ENCODE data around the gene HMCN2. TPM values are rescaled to one million over a fixed set of nuclear protein-coding genes. Genes with fewer than 3 reads are reported as not detected.

Gene HMCN2
- polyA plus RNA-seq, 2 of the 4 experiments (the other 2 are of a cell fraction), result 0.01 TPM; not detected in 1

GRCh38 chr9:130229759-130230158 is 35.8 kb upstream of the HMCN2 start:
- no peak overlapping the region for H3K27ac ChIP-seq
- H3K4me2 ChIP-seq, result no peak overlapping the region
- WGBS (ENCODE audit: missing lambda C conversion rate), result 92% methylated on average over 3 of the region's 3 CpGs
- CTCF ChIA-PET, result interaction anchor here (0.8 to 7.5 kb wide), 7 partner anchors 9 to 123 kb away, joined by 3 to 42 read pairs (median 5); no protein-coding TSS in a partner anchor
- no peaks in the 10 kb centered on the region for H3K4me1 ChIP-seq
- FAIRE-seq (no peak), DNase-seq (ENCODE audit: low read depth in 1 of 2, low spot score in 1 of 2) (no peak), ATAC-seq (no peak)
- POLR2A ChIA-PET, result no interaction called here
- H3K4me3 ChIP-seq, result no peak overlapping the region
- TF ChIP-seq KDM5A (IDR thresholded peaks at IDR 0.05) (no peak), HOXA7 (CRISPR knock-in tag; IDR thresholded peaks at IDR 0.05) (no peak), NFE2L2 (conservative IDR thresholded peaks at IDR 0.05; ENCODE audit: low read length) (no peak), E2F6 (IDR thresholded peaks at IDR 0.05; ENCODE audit: borderline replicate concordance, low read depth) (no peak), MAFK (IDR thresholded peaks at IDR 0.05; ENCODE audit: partially characterized antibody) (no peak), EP300 (IDR thresholded peaks at IDR 0.05) (no peak), RAD21 (conservative IDR thresholded peaks at IDR 0.05 in 1 of 2, IDR thresholded peaks at IDR 0.05 in 1 of 2) (no peak), TP53 (CRISPR knock-in tag; IDR thresholded peaks at IDR 0.05) (no peak), HOXB5 (CRISPR knock-in tag; IDR thresholded peaks at IDR 0.05) (no peak), HMGXB4 (CRISPR knock-in tag; IDR thresholded peaks at IDR 0.05; ENCODE audit: borderline replicate concordance) (no peak), EHMT2 (IDR thresholded peaks at IDR 0.05; ENCODE audit: low read depth) (no peak), CHD4 (IDR thresholded peaks at IDR 0.05; ENCODE audit: borderline replicate concordance) (no peak), PHF8 (IDR thresholded peaks at IDR 0.05; ENCODE audit: borderline replicate concordance, low read depth) (no peak), HOXB13 (CRISPR knock-in tag; IDR thresholded peaks at IDR 0.05; ENCODE audit: low read depth) (no peak), PBX3 (IDR thresholded peaks at IDR 0.05) (no peak), KDM1A (IDR thresholded peaks at IDR 0.05; ENCODE audit: low read depth) (no peak), SMC3 (IDR thresholded peaks at IDR 0.05) (no peak), HDAC2 (IDR thresholded peaks at IDR 0.05) (no peak), ZFP36 (IDR thresholded peaks at IDR 0.05; ENCODE audit: borderline replicate concordance, partially characterized antibody) (no peak), GATA3 (IDR thresholded peaks at IDR 0.05; ENCODE audit: borderline replicate concordance) (no peak)
- H3K9me3 ChIP-seq, result peaks cover 7% of the 10 kb centered on the region; the same call in 2 of the 3 replicates

GRCh38 chr9:130230631-130231030 is 34.9 kb upstream of the HMCN2 start:
- ATAC-seq, result no peak
- CTCF ChIA-PET, result interaction anchor here (0.6 to 7.5 kb wide), 7 partner anchors 12 to 345 kb away, joined by 3 to 42 read pairs (median 4); no protein-coding TSS in a partner anchor
- TF ChIP-seq RARB (CRISPR knock-in tag; IDR thresholded peaks at IDR 0.05) (no peak), HOXB5 (CRISPR knock-in tag; IDR thresholded peaks at IDR 0.05) (no peak), ZSCAN20 (CRISPR knock-in tag; IDR thresholded peaks at IDR 0.05) (no peak), NPAS2 (CRISPR knock-in tag; IDR thresholded peaks at IDR 0.05; ENCODE audit: borderline replicate concordance) (no peak), CEBPB (IDR thresholded peaks at IDR 0.05) (no peak), EHMT2 (IDR thresholded peaks at IDR 0.05; ENCODE audit: low read depth) (no peak), MYC (IDR thresholded peaks at IDR 0.05; ENCODE audit: borderline replicate concordance, low read length) (no peak), NR3C1 (IDR thresholded peaks at IDR 0.05) (no peak), NFE2L2 (conservative IDR thresholded peaks at IDR 0.05; ENCODE audit: low read length) (no peak), HOXA7 (CRISPR knock-in tag; IDR thresholded peaks at IDR 0.05) (no peak), CBX8 (IDR thresholded peaks at IDR 0.05) (no peak), E2F6 (IDR thresholded peaks at IDR 0.05; ENCODE audit: borderline replicate concordance, low read depth) (no peak)
- POLR2A ChIA-PET, result no interaction called here
- Histone ChIP-seq H3K4me2 (no peak overlapping the region), H3K27ac (no peak overlapping the region), H3K4me3 (no peak overlapping the region), H3K9me3 (peaks cover 7% of the 10 kb centered on the region; the same call in 2 of the 3 replicates), H3K4me1 (no peaks in the 10 kb centered on the region)
- no peak for DNase-seq (ENCODE audit: low read depth in 1 of 2, low spot score in 1 of 2)
- no peak for FAIRE-seq
- WGBS (ENCODE audit: missing lambda C conversion rate), result 37% methylated on average over 1 of the region's 1 CpG
